ENCODE measurements around the gene KLHL24.

- TF ChIP-seq POLR2A (IDR thresholded peaks at IDR 0.05; ENCODE audit: low read depth, low read length): no peak
- TF ChIP-seq CTCF (conservative IDR thresholded peaks at IDR 0.05; ENCODE audit: low read depth, low read length): no peak
- TF ChIP-seq CHD1 (IDR thresholded peaks at IDR 0.05; ENCODE audit: low read depth, low read length): no peak
- no peak for TF ChIP-seq RAD21 (IDR thresholded peaks at IDR 0.05; ENCODE audit: low read length)
- TF ChIP-seq CEBPB (IDR thresholded peaks at IDR 0.05; ENCODE audit: low read depth, low read length): no peak
- TF ChIP-seq ELK1 (IDR thresholded peaks at IDR 0.05; ENCODE audit: borderline replicate concordance, low read depth, low read length): no peak
- TF ChIP-seq RCOR1 (IDR thresholded peaks at IDR 0.05; ENCODE audit: insufficient replicate concordance, low read length): no peak
- TF ChIP-seq NFE2L2 (IDR thresholded peaks at IDR 0.05; ENCODE audit: low read depth, low read length): no peak
- TF ChIP-seq SMC3 (IDR thresholded peaks at IDR 0.05; ENCODE audit: low read depth, low read length): no peak
- TF ChIP-seq FOS (IDR thresholded peaks at IDR 0.05; ENCODE audit: low read depth, low read length): no peak
- no peak for TF ChIP-seq BHLHE40 (IDR thresholded peaks at IDR 0.05; ENCODE audit: low read depth, low read length)
- TF ChIP-seq USF2 (IDR thresholded peaks at IDR 0.05; ENCODE audit: low read depth, low read length): no peak
- no peak for TF ChIP-seq MAFK (IDR thresholded peaks at IDR 0.05; ENCODE audit: low read depth, low read length)
Measured at GRCh38 chr3:183718012-183718411, 82.6 kb downstream of the KLHL24 start.
